Keratinocyte (primary cell): ENCODE measurements around the gene SPRN. TPM values are rescaled to one million over a fixed set of nuclear protein-coding genes. Genes with fewer than 3 reads are reported as not detected.

Experiments
- DNase-seq: peaks from one replicate; pipeline ENCODE4 v3.0.0-alpha.2; 2011; ENCODE audit warnings: low read depth, missing footprints, low spot score
- FAIRE-seq: peaks from 2 replicates; lab custom pipeline; 2011; peaks lifted over from hg19 to GRCh38; lab: Jason Lieb, UNC
- H2AFZ ChIP-seq: 2 replicates; pipeline ENCODE4 v1.6.0; 2012; ENCODE audit warnings: low read length, control low read depth, inconsistent platforms; ENCODE audit not compliant: control insufficient read depth
- H3K27ac ChIP-seq: 2 replicates; pipeline ENCODE4 v1.5.1; 2011; ENCODE audit warnings: low read length; ENCODE audit not compliant: control insufficient read depth, insufficient read depth
- H3K27me3 ChIP-seq: 3 replicates; pipeline ENCODE4 v1.6.0; 2011; ENCODE audit warnings: low read length; ENCODE audit not compliant: control insufficient read depth, insufficient read depth; ENCODE audit errors: extremely low read depth
- H3K36me3 ChIP-seq, 2 experiments: 2 replicates in 1 of 2; 3 replicates in 1 of 2; pipeline ENCODE4 v1.5.1; 2011; ENCODE audit warnings: low read length in 2 of 2, mild to moderate bottlenecking in 1 of 2; ENCODE audit not compliant: control insufficient read depth in 2 of 2, insufficient read depth in 2 of 2; ENCODE audit errors: extremely low read depth in 1 of 2
- H3K4me1 ChIP-seq: 3 replicates; pipeline ENCODE4 v1.5.1; 2011; ENCODE audit warnings: low read length; ENCODE audit not compliant: control insufficient read depth, insufficient read depth; ENCODE audit errors: extremely low read depth
- H3K4me2 ChIP-seq: 3 replicates; pipeline ENCODE4 v1.6.0; 2011; ENCODE audit warnings: low read depth, low read length; ENCODE audit not compliant: control insufficient read depth, insufficient read depth; ENCODE audit errors: extremely low read depth
- H3K4me3 ChIP-seq, 3 experiments: fragments of 200-600 bp in 1 of 3; sonication (generic) in 1 of 3; 2 replicates in 2 of 3; 3 replicates in 1 of 3; pipeline ENCODE4 v1.5.1; 2011 to 2016; ENCODE audit warnings: low read length in 3 of 3, mild to moderate bottlenecking in 3 of 3, control low read depth in 2 of 3, inconsistent platforms in 1 of 3, low read depth in 1 of 3, mixed read lengths in 1 of 3, mixed run types in 1 of 3, moderate library complexity in 1 of 3; ENCODE audit not compliant: control insufficient read depth in 2 of 3, insufficient read depth in 2 of 3; ENCODE audit errors: extremely low read depth in 1 of 3
- H3K79me2 ChIP-seq: 2 replicates; pipeline ENCODE4 v1.6.0; 2012; ENCODE audit warnings: low read length; ENCODE audit not compliant: control insufficient read depth, insufficient read depth
- H3K9ac ChIP-seq: 3 replicates; pipeline ENCODE4 v1.6.0; 2011; ENCODE audit warnings: low read length; ENCODE audit not compliant: control insufficient read depth, insufficient read depth; ENCODE audit errors: extremely low read depth
- H3K9me1 ChIP-seq: 3 replicates; pipeline ENCODE4 v1.6.0; 2011; ENCODE audit warnings: low read length; ENCODE audit not compliant: control insufficient read depth, insufficient read depth; ENCODE audit errors: extremely low read depth
- H3K9me3 ChIP-seq: 2 replicates; pipeline ENCODE4 v1.5.1; 2012; ENCODE audit warnings: low read depth, low read length; ENCODE audit not compliant: control insufficient read depth
- H4K20me1 ChIP-seq: 3 replicates; pipeline ENCODE4 v1.6.0; 2011; ENCODE audit warnings: low read length; ENCODE audit not compliant: control insufficient read depth, insufficient read depth; ENCODE audit errors: extremely low read depth
- EZH2 ChIP-seq: IDR thresholded peaks from one replicate; pipeline ENCODE4 v1.6.1; 2012; ENCODE audit warnings: inconsistent platforms, mild to moderate bottlenecking, low read length, moderate library complexity
- dilution Hi-C: fragments of 300-500 bp; cut with MboI; formaldehyde crosslinking; loops from one replicate; pipeline ENCODE4 v1.7.0; 2020; ENCODE audit warnings: low sequenced_read_pairs; ENCODE audit not compliant: extremely low pct_ligation_motif_present
- polyA plus RNA-seq, 5 experiments: library from polyadenylated mRNA; depleted of rRNA in 3 of 5; stranded (reverse) in 3 of 5; stranded (forward) in 1 of 5; unstranded in 1 of 5; fragments of >200 nt; gene quantifications; 1 replicate in 1 of 5; 2 replicates in 3 of 5; 3 replicates in 1 of 5; pipeline versions ENCODE4 v1.2.1 to v1.2.3, GENCODE V29; 2011 to 2012; ENCODE audit warnings: missing spikeins in 2 of 5, low read depth in 1 of 5, low replicate concordance in 1 of 5
- TF ChIP-seq, protein P1 (sequence below), 3 experiments: IDR thresholded peaks in 1 of 3; conservative IDR thresholded peaks in 1 of 3; optimal IDR thresholded peaks in 1 of 3; 2 replicates in 2 of 3; 3 replicates in 1 of 3; pipeline versions ENCODE3 to v1.5.1; 2011; ENCODE audit warnings: low read length in 3 of 3, mild to moderate bottlenecking in 3 of 3, moderate library complexity in 2 of 3, control low read depth in 1 of 3, inconsistent platforms in 1 of 3; ENCODE audit not compliant: insufficient read depth in 2 of 3; ENCODE audit errors: extremely low read depth in 1 of 3

The SPRN gene
- polyA plus RNA-seq, 1 donor (not counting 4 experiments of a cell fraction or from before 2014, with no cell fraction given), result 0.01 TPM

DNA sequence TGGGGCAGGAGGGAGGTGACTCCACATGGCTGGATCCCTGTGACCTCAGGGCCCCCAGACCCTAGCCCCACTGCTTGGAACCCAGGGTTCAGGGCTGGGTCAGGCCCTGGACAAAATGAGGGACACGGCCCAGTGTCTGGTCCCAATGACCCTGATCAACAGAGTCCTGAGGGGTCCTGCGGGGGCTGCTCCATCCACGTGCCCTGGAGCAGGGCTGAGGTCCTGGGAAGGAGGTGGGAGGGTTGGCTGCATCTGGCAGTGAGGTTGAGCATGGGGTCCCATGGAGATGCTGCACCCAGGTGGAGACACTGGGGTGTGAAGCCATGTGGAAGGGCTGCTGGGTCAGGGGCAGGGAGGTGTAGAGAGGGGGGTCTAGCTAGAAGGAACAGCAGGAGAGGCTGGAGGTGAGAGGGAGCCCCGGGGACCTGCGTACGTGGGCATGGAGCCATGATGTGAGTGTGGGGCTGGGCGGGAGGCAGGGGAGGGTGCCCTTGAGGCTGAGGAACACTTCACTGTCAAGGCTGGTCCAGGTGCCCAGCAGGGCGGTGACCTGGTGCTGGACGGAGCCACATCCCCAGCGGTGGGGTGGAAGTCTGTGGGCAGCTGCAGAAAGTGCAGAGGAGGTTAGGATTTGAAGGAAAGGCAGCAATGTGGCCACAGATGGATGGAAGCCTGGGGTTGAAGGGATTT lies 29.9 kb upstream of the SPRN start:
- Histone ChIP-seq H3K4me1 (no peaks in the 10 kb centered on the region), H3K27me3 (no peaks in the 10 kb centered on the region), H3K36me3 (no peaks in the 10 kb centered on the region), H3K4me3 (no peak overlapping the region), H3K27ac (no peak overlapping the region), H3K9ac (no peak overlapping the region), H3K9me1 (no peaks in the 10 kb centered on the region), H4K20me1 (no peaks in the 10 kb centered on the region), H2AFZ (no peak overlapping the region), H3K79me2 (no peaks in the 10 kb centered on the region), H3K4me2 (no peak overlapping the region), H3K9me3 (peaks cover 2% of the 10 kb centered on the region)
- DNase-seq (no peak), FAIRE-seq (no peak)
- dilution Hi-C loops, result no loop called here
- TF ChIP-seq, protein P1, sequence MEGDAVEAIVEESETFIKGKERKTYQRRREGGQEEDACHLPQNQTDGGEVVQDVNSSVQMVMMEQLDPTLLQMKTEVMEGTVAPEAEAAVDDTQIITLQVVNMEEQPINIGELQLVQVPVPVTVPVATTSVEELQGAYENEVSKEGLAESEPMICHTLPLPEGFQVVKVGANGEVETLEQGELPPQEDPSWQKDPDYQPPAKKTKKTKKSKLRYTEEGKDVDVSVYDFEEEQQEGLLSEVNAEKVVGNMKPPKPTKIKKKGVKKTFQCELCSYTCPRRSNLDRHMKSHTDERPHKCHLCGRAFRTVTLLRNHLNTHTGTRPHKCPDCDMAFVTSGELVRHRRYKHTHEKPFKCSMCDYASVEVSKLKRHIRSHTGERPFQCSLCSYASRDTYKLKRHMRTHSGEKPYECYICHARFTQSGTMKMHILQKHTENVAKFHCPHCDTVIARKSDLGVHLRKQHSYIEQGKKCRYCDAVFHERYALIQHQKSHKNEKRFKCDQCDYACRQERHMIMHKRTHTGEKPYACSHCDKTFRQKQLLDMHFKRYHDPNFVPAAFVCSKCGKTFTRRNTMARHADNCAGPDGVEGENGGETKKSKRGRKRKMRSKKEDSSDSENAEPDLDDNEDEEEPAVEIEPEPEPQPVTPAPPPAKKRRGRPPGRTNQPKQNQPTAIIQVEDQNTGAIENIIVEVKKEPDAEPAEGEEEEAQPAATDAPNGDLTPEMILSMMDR (optimal IDR thresholded peaks at IDR 0.05 in 1 of 3, IDR thresholded peaks at IDR 0.05 in 1 of 3, conservative IDR thresholded peaks at IDR 0.05 in 1 of 3; ENCODE audit: extremely low read depth in 1 of 3, insufficient read depth in 2 of 3, low read length in 3 of 3), result no peak

DNA sequence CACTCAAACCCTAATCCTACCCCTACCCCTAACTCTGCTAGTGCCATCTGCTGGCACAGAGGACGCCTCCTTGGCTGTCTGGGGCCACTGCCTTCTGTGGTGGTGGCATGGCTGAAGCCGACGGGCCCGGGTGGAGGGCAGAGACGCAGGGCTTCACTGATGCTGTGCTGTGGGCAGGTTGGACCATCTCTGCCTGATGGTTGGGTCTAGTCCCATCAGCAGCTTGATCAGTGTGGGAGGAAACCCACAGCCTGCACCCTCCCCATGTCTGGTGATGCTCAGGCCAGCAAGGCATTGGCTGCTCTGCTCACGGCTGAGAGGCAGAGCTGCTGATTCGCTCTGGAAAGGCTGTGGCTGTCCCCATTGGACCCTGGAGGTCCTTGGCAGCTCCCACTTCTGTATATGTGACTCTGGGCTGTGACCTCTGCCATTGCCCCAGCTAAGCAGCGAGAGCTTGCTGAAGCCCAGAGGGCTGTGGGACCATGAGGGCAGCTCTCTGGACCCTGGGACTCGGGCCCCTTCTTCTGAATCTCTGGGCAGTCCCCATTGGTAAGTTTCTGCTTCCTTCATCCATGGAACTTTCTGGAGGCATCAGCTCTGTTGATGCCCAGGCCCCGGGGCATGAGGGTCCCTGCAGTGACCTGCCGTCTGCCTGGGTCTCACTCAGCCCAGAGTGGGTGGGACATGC lies 29.2 kb upstream of the SPRN start, which contains the start of gene SCART1:
TSS of gene SCART1 (plus strand) at position 430 of the 688 bp plus-strand sequence. CDS start at position 483, 53 bp downstream.
- no peak for FAIRE-seq
- Histone ChIP-seq H3K27ac (no peak within 1 kb of the TSS), H2AFZ (no peak within 1 kb of the TSS), H3K36me3 (no peaks in the 10 kb centered on the region), H3K9me1 (no peaks in the 10 kb centered on the region), H3K4me3 (no peak within 1 kb of the TSS), H4K20me1 (no peaks in the 10 kb centered on the region), H3K4me2 (no peak within 1 kb of the TSS), H3K9me3 (peaks cover 3% of the 10 kb centered on the region), H3K79me2 (no peaks in the 10 kb centered on the region), H3K9ac (no peak within 1 kb of the TSS), H3K4me1 (no peaks in the 10 kb centered on the region), H3K27me3 (no peaks in the 10 kb centered on the region)
- no peak for DNase-seq
- TF ChIP-seq EZH2, result no peak
- dilution Hi-C loops, result no loop called here
